NCI-H2227 treated with DMSO at 0.1 percent for 48 hours (cell line): ENCODE results near the gene GMEB1.
"Not testable (repeated sequence)": the region's sequence is repeated elsewhere in the genome, so short reads cannot be mapped to it uniquely, and the experiment has no call there.

Source experiments
- DNase-seq: peaks from one replicate; lab custom pipeline; 2025; lab: John Stamatoyannopoulos, UW

Gene GMEB1

DNA sequence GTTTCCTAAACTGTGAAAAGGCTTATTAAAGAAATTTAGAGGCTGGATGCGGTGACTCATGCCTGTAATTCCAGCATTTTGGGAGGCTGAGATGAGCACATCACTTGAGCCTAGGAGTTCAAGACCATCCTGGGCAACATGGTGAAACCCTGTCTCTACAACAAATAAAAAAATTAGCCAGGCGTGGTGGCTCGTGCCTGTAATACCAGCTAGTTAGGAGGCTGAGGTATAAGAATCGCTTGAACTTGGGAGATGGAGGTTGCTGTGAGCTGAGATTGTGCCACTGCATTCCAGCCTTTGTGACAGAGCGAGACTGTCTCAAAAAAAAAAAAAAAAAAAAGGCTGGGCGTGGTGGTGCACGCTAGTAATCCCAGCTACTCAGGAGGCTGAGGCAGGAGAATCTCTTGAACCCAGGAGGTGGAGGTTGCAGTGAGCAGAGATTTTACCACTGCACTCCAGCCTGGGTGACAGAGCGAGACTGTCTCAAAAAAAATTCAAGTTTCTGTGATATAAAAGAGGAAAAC, 82.2 kb downstream of the GMEB1 start:
- not testable (repeated sequence) for DNase-seq

DNA sequence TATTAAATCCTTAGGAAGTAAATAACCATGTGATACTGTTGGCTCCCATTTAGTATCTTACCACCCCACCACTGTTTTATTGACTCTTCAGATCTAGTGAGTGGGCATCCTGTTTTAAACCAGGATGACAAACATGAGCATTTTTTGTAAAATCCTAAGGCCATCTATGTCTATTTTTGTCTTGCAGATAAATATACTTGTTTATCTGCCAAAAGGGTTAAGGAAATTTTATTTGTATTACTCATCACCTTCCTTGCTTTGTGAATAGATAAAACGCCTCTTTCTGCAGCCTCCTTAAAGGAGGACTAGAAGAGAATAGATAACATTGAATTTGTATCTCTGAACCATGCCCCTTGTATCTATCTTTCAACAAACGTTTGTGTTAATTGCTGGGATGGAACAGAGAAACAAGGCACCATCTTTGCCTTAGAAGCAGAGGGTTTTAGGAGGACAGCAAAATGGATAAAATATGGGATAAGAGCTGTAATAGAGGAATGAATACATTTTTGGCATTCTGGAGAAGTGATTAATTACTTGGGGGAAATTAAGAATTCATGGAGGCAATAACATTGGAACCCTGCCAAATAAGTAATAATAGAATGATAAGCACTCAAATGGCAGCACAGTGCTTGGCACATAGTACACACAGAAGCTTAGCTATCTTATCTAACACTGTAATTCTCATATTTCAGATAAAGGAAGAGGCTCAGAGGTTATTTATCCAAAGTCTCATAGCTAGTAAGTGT, 82.9 kb downstream of the GMEB1 start:
- DNase-seq = no peak

DNA sequence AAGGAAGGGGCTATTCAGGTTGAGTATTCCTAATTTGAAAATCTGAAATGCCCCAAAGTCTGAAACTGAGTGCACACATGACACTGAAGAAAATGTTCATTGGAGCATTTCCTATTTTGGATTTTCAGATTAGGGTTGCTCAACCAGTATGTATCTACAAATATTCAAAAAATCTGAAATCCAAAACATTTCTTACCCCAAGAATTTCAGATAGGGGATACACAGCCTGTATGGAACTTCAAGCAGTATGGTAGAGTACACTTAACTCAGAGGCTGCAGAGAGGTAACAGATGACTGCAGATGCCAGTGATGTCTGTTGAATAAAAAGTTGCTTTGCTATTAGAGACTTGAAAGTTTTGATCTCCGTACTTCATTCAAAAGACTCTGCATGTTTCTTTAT, 87.1 kb downstream of the GMEB1 start:
- no peak for DNase-seq

DNA sequence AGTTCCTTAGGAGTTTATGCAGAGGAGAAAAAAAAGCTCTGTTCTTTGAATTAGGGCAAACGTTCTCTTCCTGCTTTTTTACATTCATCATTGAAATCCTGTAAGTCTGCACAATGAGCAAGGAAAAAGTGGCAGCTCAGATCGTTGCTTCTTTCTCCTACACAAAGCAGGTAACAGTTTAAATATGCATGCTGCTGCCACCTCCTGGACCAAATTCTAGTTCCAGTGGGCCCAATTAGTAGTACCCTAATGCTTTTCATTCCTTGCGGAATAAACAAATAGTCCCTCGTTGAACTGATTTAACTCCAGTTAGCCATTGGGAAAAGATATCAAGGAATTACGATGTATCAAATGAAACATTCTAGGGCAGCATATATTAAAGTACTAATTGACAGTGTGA, 88.3 kb downstream of the GMEB1 start:
- no peak for DNase-seq

DNA sequence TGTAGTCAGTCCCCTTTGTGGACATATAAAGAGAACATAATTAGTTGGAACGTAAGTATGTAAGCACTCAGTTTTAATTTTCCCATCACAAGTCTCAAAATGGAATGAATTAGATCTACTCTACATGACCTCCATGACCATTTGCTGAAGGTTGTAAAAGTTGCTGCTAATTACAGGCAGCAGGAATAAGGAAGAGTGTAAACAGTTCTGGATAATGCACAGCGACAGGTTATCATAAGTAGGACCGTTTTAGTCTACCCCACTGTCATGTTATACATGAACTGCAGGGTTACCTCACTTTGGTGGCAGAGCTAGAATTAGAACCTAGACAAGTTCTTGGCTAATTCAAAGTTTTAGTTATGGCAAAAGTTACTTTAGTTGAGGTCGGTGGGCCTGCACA, 89.8 kb downstream of the GMEB1 start:
- no peak for DNase-seq

DNA sequence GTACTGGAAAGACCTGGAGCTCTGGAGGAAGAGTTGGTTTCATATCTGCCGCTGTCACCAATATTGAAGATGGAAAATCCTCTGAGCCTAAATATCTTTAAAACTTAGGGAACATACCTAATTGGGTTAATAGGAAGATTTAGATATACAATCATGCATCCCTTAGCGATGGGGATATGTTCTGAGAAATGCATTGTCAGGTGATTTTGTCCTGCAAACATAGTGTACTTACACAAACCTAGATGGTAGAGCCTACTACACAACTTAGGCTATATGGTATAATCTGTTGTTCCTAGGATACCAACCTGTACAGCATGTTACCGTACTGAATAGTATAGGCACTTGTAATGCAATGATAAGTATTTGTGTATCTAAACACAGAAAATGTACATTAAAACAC, 90.7 kb downstream of the GMEB1 start:
- DNase-seq = no peak

DNA sequence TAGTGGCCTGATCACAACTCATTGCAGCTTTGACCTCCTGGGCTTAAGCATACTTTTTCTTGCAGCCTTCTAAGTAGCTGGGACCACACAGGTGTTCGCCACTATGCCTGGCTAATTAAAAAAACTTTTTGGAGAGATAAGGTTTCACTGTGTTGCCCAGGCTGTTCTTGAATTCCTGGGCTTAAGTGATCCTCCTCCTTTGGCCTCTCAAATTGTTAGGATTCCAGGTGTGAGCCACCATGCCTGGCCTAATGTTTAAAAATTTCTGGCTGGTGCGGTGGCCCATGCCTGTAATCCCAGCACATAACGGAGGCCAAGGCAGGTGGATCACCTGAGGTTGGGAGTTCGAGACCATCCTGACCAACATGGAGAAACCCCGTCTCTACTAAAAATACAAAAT, 92.6 kb downstream of the GMEB1 start:
- no peak for DNase-seq

DNA sequence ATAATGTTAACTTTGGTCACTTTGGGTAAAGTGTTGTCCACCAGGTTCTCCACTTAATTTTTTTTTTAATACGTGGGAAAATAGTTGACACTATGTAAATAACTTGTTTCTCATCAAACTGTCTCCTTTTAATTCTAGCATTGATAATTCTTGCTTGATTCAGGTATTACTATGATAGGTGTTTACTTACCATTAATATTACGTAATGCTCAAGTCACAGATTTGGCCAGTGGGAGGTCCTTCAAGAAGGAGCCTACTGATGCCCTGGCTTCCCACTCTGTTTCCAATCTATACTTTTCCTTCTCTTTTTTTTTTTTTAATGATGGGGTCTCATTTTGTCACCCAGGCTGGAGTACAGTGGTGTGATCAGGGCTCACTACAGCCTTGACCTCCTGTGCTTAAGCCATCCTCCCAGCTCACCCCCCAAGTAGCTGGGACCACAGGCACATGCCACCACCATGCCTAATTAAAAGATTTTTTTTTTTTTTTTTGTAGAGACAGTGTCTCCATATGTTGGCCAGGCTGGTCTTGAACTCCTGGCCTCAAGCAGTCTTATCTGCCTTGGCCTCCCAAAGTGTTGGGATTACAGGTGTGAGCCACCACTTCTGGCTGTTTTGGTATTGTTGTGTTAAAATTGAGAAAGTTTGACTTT, 98.1 kb downstream of the GMEB1 start:
- no peak for DNase-seq
